HuH-7 (cell line): Measurements from ENCODE around the gene AK8.
"Not testable (repeated sequence)": the region's sequence is repeated elsewhere in the genome, so short reads cannot be mapped to it uniquely, and the experiment has no call there.

Experiments used
- DNase-seq: peaks from one replicate; pipeline ENCODE4 v3.0.0; 2011; ENCODE audit warnings: low spot score

AK8 gene

GRCh38 chr9:132797861-132798659 is 80.0 kb downstream of the AK8 start:
- no peak for DNase-seq

DNA sequence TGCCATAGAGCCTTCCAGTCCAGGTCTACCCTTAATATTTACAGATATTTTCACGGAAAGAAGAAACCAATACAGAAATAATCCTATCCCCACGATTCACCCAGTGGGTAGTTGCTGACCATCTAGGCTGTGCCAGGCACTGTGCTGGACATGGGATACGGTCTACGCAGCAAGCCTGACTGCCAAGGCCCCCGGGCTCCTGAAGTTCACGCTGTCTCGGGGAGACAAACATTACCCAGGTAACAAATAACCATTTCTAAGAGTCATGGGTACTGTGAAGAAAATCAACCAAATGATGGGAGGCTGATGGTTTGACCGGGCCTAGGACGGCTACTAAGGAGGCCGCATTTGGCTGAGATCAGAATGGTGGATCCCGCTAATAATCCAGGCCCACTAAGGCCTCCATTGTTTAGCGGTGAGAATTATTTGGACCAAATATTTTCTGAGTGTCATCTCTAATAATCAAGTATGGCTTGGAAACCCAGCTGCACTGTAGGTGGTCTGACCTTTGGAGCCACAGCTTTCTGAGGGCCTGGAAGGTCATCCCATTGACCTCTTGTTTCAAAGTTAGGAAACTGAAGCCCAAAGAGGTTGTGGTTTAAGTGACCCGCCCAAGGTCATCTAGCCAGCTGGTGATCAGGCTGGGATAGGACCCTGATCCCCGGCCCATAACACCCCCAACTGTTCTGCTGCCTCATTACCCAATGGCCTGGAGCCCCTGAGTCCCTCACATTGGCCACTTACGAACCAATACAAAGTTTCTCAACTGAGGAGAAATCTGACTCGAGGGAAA is 82.4 kb downstream of the AK8 start:
- no peak for DNase-seq

DNA sequence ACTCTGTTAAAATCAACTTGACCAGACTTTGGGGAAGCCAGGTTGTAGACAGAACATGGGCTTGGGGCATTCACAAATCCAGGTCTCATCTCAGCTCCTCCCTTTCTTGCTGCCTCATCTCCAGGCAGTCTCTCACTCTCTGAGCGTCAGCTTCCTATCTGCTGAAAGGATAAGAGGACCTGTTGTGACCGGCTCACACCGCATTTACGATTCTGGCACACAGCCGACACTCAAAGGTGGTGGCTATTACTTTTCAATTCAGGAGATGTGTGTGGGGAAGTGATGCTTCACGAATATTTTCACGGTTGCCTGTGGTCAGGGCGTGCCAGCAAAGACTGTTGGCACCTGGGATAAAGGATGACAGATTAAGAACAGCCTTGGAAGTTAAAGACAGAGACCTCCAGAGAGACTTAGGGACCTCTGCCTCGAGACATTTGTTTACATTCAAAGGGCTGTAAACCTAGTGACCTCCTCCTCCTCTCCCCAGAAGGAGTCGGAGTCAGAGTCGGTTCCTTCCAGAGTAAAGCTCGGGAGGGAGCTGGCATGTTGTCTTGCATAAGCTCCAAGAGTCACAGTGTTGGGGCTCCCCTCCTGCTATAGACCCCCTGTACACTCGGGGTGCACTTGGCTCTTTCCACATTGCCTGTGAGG is 83.2 kb downstream of the AK8 start:
- no peak for DNase-seq

DNA sequence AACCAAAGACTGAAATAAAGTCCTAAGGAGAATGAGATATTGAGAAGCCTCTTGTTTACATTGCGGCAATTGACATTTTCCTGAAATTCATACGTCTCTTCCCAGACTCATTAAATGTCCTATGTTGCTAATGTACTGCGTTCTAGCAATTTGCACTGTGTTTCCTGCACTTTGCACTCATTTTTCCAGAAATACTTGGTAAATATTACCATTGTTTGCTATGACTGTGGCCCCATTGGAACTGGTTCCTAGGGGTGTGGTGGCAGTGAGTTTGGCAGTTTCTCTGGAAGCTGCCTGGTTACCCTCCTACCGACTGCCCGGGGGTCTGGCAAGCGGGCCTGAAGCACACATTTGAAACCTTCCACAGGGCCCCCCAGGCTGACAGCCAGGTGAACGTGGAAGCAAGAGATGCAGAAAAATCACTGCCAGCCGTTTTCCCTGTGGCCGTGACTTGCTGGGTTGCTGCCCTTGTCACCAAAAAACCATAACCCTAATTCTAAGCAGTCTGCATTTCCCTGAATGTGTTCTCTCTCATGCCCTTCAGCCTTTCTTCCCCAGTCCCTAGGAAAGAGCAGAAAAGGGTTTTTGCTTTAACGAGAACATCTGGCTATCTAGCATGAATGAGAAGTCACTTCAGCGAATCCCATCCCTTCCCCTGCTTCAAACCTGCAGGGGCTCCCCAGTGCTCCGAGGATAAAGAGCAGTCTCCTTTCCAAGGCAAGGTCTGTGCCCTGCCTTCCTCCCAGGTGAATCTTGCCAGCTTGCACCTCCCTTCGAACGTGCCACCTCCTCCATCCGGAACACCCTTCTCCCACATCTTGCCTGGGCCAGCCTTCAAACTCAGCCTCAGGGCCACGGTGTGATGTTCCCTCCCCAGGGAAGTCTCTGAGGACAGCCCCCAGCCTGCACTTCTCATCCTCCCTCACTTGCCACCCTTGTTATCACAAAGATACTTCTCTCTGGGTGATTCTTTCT is 84.2 kb downstream of the AK8 start:
- no peak for DNase-seq

DNA sequence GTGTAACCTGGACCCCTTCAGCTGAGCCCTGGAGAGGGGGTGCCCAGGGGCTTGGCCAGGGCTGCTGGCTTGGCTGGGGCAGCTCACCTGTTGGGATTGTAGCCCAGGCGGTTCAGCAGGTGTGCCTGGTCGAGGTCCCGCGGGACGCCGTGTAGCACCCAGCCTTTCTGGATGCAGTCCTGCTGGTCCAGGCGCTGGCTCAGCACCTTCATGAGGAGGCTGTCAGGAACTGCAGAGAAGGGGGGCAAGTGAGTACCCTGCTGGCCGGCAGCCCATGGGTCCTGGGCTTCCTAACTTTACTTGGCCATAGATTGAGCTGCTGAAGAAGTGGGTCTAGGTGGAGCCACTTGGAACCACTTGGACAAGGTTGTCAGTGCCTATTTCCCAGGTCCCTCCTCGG is 85.5 kb downstream of the AK8 start:
- no peak for DNase-seq

- no peak for DNase-seq
Measured at GRCh38 chr9:132791699-132792240, 86.3 kb downstream of the AK8 start.

GRCh38 chr9:132789719-132790118 is 88.4 kb downstream of the AK8 start:
- DNase-seq = no peak

DNA sequence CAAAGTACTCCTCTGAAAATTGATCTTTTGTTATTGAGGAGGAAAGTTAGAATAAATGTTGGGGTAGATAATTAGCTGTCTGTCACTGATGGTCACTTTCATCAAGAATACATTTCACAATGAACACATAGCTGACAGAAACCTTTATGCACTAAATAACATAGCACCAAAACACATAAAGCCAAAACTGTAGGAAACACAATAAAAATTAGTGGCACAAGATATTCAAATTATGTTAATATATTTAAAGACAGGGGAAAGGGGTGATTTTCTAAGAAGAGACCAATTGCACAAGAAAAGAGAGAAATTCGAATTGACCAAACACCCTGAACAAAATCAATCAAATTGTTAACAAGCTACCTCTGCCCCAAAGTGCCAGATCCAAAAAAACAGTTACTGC is 89.7 kb downstream of the AK8 start:
- no peak for DNase-seq

- DNase-seq = no peak
Measured at GRCh38 chr9:132787748-132788159, 90.3 kb downstream of the AK8 start.

GRCh38 chr9:132784286-132784830 is 93.7 kb downstream of the AK8 start:
- DNase-seq = no peak

DNA sequence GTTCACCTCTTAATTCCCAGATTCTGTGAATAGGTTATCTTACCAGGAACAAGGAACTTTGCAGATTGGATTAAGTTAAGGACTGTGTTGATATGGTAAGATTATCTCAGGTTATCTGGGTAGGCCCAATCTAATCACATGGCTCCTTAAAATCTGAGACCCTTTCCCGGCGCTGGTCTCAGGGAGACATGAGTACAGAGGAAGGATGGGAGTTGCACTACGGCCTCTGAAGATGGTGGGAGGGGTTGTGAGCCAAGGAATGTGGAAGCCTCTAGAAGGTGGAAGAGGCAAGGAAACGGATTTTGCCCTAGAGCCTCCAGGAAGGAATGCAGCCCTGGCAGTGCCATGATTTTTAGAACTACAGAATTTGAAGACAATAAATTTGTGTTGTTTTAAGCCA is 95.1 kb downstream of the AK8 start:
- no peak for DNase-seq

- DNase-seq = no peak
Measured at GRCh38 chr9:132782037-132782436, 96.0 kb downstream of the AK8 start.

- no peak for DNase-seq
Measured at GRCh38 chr9:132780230-132781007, 97.7 kb downstream of the AK8 start.

- DNase-seq = no peak
Measured at GRCh38 chr9:132776891-132777290, 101.2 kb downstream of the AK8 start.

DNA sequence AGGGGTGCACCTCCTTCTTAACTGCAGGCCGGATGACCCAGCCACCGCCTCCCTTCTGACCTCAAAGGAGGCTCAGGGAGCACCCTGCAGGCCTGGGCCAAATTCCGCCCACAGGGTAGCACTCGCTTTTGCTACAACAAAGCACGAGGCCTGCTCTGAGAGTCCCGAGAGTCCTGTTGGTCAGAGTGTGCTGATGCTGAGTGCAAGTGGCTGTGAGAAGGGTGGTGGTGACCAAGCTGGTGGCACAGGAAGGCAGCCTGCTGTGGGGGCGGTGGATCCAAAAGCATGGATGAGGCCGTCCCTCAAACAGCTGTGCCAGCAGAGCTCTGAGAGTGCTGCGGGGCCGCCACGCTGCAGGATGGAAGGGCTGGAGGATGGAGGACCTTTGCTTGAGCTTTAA is 101.8 kb downstream of the AK8 start:
- no peak for DNase-seq

DNA sequence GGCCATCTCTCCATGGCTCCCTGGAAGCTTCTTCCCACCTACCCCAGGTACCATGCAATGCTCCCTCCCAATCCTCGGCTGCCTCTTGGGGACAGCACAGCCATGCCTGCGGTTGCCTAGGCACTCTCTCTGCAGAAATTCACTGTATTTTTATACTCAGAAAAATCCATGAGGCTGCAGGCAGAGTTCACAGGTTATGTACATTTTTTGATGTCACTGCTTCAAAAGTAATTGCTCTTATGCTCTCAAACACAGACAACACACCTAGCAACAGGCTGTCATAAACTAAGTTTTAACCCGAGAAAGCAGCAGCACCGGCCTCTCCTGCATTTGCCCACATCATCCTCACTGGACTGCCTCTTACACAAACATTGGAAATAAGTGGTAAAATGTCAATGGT is 102.4 kb downstream of the AK8 start:
- no peak for DNase-seq

- no peak for DNase-seq
Measured at GRCh38 chr9:132774886-132775285, 103.2 kb downstream of the AK8 start.

- DNase-seq = no peak
Measured at GRCh38 chr9:132773764-132774339, 104.2 kb downstream of the AK8 start.

- DNase-seq = no peak
Measured at GRCh38 chr9:132773093-132773492, 105.0 kb downstream of the AK8 start.

DNA sequence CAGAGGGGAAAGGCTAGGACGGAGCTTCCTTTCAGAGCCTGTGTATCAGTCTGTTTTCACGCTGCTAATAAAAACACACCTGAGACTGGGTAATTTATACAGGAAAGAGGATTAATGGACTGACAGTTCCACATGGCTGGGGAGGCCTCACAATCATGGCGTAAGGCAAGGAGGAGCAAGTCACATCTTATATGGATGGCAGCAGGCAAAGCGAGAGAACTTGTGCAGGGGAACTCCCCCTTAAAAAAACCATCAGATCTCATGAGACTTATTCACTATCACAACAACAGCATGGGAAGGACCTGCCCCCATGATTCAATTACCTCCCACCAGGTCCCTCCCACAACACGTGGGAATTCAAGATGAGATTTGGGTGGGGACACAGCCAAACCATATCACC is 106.3 kb downstream of the AK8 start:
- not testable (repeated sequence) for DNase-seq
